WTC11 (cell line): Measurements from ENCODE around the gene TAOK3.

Experiments used
- ATF2 ChIP-seq: sonication (generic); formaldehyde crosslinking; IDR thresholded peaks from 2 replicates; pipeline ENCODE4 v1.8.1; 2022; ENCODE audit warnings: low read depth, missing genetic modification reagents, borderline replicate concordance
- ELF4 ChIP-seq: sonication (generic); formaldehyde crosslinking; IDR thresholded peaks from 2 replicates; pipeline ENCODE4 v1.8.1; 2022; ENCODE audit warnings: low read depth, mild to moderate bottlenecking, moderate library complexity, missing genetic modification reagents
- FOXP1 ChIP-seq: sonication (generic); formaldehyde crosslinking; IDR thresholded peaks from 2 replicates; pipeline ENCODE4 v1.8.0; 2022; ENCODE audit warnings: missing genetic modification reagents, mild to moderate bottlenecking, moderate library complexity, borderline replicate concordance
- TCF7 ChIP-seq: sonication (generic); formaldehyde crosslinking; IDR thresholded peaks from 2 replicates; pipeline ENCODE4 v1.8.0; 2022; ENCODE audit warnings: mild to moderate bottlenecking, low read depth, missing genetic modification reagents, moderate library complexity
- ZBTB43 ChIP-seq: sonication (generic); formaldehyde crosslinking; IDR thresholded peaks from 2 replicates; pipeline ENCODE4 v1.8.1; 2023; ENCODE audit warnings: mild to moderate bottlenecking, missing genetic modification reagents
- ZNF281 ChIP-seq: sonication (generic); formaldehyde crosslinking; IDR thresholded peaks from 2 replicates; pipeline ENCODE4 v1.8.0; 2023; ENCODE audit warnings: mild to moderate bottlenecking, missing genetic modification reagents

- TF ChIP-seq ZBTB43 (CRISPR knock-in tag) (no peak), FOXP1 (no peak), ZNF281 (CRISPR knock-in tag) (no peak), ELF4 (CRISPR knock-in tag) (no peak), ATF2 (CRISPR knock-in tag) (no peak), TCF7 (CRISPR knock-in tag) (no peak)
These were observed 25.8 kb upstream of the TAOK3 start for GRCh38 chr12:118398524-118398923.
